Stimulated activated CD8-positive, alpha-beta memory T cell treated with anti-CD3 and anti-CD28 coated beads, Interleukin-7, amount 100 ng/mL, for 4 hours (primary cell): Measurements from ENCODE around the gene C7orf25.
"Not testable (repeated sequence)": the region's sequence is repeated elsewhere in the genome, so short reads cannot be mapped to it uniquely, and the experiment has no call there.

ENCODE experiments used
- DNase-seq, 2 donors: peaks; one replicate each; pipeline ENCODE4 v3.0.0-alpha.2; 2020; ENCODE audit warnings: low read depth in 2 of 2

C7orf25 gene

DNA sequence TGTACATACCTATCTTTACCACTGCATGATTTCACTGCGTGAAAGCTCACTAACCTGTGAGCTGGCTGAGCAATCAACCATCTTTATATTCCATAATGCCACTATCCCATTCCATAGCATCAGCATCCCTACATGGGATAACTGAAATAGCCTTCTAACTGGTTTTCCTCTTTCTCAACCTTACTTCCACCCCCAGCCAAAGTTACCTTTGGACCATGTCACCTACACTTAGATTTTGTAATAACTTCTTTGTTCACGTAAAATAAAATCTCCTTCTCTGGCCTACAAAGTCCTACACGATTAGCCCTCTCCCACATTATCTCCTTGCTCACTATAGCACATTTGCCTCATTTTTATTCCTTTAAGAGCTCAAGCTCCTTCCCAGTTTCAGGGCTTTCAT is 17.6 kb upstream of the C7orf25 start:
- DNase-seq, result no peak

DNA sequence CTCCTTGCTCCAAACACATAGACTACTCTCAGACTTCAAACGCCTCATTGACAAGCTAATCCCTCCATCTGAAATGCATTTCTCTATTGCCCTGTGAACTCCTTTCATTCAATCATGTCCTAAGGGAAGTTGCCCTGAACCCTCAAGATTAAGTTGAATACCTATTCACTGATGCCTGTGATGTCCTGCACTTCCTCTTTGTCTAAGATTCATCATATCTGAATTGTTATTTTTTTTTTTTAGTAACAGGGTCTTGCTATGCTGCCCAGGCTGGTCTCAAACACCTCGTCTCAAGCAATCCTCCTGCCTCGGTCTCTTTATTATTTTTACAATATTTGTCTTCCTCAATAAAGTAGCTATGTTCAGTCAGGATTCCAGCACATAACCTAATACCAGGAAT is 16.9 kb upstream of the C7orf25 start:
- no peak for DNase-seq

DNA sequence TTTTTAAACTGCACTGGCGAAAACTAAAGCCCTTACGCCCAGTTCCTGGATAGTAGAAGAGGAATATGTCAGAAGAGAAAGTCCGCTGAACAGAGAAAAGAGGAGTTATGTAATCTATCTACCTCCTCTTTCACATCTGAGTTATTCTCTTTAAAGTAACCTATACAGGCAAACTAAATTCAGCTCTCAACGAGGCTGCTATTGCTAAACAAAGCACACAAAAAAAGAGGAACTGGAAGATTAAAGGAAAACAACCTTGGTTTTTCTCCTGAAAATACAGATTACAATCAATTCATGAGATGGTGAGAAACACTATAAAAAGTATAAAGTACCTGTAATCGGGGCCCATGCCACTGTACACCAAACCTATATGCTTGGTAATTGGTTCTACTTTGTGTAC is 14.3 kb upstream of the C7orf25 start:
- DNase-seq, result no peak

DNA sequence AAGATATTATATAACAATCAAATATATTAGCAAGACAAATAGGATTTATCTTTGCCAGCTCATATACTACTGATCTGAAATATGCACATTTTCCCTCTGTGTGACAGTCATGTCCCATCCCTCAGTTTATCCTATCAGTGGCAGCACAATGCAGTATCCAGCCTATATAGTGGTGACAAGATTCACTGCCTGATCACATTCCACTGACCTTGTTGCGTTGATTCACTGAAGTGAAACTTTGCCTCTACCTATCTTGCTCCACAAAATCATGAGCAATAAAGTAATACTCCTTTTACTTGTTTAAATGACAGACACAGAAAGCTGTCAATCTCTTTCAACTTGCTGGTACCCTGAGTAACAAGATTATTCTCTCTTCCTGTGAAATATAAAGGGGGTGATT is 13.8 kb upstream of the C7orf25 start:
- DNase-seq, result no peak

DNA sequence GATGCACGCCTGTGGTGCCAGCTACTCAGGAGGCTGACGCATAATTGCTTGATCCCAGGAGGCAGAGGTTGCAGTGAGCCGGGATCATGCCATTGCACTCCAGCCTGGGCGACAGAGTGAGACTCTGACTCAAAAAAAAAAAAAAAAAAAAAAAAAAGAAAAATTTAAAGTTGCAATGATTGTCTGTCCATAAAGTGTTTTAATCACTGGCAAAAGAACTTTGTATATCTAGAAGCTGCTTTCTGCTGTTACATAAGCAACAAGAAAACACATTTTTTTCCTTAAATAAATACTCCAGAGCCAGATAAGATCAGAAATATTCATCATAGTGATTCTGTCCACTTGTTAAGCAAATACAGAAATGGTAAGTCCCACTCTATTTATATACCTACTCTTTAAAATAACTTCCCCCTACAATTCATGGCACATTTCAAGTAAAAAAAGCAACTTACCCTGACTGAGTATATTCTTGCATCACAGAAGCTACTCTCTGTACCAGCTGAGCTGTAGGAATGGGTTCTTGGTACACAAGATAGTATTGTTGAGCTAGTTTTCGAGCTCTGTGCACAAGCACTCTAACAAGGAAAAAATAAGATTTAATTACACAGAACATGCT is 12.5 kb upstream of the C7orf25 start:
- DNase-seq, result no peak

DNA sequence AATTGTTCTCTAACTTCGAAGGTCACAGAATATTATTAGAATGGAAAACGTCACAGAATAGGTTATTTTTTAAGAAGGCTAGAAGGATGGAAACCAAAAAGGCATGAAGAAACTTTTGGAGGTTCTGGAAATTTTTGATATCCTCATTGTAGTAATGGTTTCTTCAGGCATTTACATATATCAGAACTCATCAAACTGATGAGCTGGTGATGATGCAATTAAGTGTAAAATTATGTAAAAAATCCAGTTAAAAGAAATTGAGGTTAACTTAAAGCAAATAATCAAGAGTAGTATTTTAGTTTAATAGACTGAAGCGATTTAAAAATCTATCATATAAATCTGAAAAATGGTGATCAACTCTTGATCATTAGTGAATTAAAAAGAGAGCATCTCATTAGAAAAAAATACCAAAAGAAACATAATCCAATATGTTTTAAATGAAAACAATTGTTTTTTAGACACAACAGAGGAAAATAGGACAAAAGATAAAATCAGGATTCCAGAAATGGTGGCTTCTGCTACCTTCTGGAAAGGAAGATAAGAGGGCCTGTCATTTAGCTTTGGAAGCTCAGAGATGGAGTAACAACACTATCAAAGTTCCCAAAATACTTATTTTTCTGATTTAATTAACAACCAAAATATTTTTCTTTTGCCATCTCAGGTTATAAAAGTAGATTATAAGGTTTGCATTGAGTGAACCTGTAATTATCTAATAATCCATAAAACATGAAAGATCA is 10.3 kb upstream of the C7orf25 start:
- no peak for DNase-seq

DNA sequence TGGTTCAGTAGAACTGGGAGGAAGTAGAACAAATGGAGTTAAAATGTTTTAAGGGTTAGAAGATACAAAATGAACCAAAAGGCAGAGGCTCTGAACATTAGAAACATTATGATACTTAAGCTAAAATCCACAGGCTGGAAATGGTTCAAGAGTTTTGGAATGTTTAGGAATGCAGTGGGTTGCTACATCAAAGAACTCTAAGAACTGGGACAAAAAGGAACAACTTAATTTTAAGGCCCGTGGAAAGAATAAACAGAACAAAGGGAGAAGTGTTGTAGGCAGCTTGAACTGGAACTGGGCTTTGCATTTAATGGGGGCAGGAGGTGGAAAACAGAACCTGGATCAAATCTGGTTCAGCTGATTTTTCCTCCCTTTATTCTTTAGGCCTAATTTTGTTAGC is 3.5 kb upstream of the C7orf25 start:
- no peak for DNase-seq

DNA sequence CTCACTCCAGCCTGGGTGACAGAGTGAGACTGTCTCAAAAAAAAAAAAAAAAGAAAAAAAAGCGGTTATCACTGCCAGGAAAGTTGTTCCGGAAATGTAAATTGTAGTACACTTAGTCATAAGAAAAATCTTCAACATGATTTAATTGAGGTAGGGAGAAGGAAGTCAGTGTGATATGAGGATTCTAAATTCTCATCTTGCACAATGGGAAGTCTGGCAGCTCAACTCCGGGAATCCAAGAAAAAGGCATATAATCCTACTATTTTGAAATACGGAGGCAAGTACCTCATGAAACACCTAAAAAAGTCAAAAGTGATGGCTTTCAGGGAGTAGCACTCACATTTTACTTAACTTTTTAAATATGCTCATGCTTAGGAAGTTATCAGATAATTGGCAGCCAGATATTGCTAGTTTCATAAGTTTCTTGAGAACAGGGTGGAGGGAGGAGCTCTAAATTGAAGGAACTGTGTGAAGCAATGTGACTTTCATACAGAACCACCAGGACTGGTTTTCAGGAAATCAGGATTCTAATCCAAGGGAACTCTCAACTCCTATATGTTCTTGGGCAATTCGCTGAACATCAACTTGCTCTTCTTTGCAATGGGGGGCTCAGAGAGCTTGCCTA is 2.7 kb upstream of the C7orf25 start:
- no peak for DNase-seq

DNA sequence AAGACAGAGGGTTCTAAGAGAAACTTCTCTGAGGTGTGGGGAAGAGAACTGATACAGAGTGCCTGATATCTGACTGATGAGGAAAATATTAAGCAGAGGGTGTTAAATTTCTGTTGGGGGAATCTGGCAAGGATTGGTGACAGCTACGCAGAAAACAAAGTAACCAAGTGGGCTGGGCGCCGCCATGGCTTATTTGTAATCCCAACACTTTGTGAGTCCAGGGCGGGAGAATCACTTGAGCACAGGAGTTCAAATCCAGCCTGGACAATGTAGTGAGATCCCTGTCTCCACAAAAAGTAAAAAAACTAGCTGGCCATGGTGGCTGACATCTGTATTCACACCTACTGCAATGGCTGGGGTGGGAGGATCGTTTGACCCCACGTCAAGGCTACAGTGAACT is 2.1 kb upstream of the C7orf25 start:
- no peak for DNase-seq

DNA sequence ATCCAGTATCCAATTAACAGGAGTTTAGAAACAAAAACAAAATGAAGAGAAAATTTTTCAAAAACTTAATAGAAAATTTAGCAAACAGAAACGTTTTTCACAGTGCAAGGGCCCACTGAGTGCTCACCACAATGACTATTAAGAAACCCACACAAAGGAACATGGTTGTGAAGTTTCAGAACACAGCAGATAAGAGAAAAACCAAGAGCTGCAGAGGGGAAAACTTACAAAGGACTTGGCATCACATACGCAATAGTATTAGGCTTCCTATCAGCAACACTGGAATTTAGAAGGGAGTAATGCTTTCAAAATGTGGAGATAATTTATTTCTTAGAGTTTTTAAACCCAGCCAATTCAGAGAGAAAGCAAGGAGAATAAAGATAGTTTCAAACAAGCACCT is 1.7 kb upstream of the C7orf25 start:
- no peak for DNase-seq

DNA sequence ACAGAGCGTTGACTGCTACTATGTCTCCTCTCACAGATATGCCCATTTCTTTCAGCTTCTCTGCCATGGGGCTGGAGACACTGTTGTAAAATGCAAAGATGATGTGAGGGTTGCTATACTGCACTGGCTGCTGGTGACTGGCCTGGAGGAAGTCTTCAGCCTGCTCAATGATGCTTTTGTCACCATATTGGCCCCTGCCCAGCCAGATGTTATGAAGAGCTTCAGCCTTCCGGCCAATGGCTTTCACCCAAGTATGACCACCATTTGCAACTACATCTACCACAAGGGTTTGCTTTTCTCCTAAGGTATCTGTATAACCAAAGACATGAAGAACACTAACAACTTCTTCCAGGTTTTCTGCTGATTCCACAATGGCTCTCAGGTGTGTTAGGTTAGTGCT is 1.6 kb downstream of the C7orf25 start:
- DNase-seq, result no peak

DNA sequence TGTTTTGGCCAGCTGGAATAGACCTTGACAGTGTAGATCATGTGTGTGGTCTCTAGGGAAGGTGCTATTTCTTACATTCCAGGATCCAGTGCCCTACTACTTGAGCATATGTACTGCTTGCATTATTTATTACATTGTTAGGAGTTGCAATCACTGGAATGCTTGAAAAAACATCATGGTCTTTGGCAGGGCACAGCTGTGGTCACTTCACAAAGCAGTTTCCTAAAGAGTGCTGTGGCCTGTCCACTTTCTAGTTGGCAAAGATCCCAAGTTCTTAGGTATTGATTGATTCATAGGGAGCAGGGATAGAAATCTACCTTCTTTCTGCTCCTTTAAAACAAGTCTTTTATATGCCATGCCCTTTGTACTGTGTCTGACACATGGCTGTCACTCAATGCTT is 4.6 kb downstream of the C7orf25 start:
- no peak for DNase-seq

DNA sequence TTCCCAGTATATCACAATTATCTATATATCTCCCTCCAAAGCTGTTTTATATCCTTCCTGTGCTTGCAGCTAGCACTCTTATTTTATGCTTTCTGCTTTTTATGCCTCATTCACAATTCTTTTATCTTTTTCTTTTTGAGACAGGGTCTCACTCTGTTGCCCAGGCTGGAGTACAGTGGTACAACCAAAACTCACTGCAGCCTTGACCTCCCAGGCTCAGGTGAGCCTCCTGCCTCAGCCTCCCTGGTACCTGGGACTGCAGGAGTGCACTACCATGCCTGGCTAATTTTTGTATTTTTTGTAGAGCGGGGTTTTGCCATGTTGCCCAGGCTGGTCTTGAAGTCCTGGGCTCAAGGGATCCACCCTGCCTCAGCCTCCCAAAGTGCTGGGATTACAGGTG is 5.7 kb downstream of the C7orf25 start:
- no peak for DNase-seq

DNA sequence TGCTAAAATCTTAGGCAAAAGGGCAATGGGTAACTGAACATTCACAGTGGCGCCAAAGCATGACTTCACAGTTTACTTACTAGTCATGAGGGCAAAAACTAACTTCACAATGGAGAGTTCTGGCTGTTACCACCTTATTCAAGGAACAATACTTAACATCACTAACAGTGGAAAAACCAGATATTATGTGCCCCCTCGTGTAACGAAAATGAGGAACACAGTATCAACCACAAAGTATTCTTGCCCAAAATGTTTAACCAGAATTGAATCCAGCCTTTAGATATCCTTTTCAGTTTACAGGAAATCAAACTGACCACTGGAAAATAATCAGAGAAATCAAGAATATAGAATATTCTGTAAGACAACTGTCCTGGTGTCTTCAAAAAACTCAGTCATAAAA is 9.5 kb downstream of the C7orf25 start:
- no peak for DNase-seq

DNA sequence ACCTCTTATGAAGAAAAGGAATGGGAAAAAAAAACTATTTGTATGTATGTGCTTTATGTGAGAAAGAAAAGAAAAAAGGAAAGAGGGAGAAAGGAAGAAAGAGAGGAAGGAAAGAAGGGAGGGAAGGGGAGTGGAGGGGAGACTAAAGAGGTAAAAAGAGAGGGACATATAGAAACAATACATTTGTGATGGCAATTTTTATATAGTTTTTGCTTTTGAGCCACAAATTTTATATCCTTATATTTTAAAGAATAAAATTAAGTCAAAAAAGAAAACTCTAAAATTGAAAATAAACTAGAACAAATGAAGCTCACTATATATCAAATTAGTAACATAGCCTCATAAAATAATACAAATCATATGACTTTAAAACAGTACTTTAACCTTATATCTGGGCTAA is 11.0 kb downstream of the C7orf25 start:
- DNase-seq, result no peak

DNA sequence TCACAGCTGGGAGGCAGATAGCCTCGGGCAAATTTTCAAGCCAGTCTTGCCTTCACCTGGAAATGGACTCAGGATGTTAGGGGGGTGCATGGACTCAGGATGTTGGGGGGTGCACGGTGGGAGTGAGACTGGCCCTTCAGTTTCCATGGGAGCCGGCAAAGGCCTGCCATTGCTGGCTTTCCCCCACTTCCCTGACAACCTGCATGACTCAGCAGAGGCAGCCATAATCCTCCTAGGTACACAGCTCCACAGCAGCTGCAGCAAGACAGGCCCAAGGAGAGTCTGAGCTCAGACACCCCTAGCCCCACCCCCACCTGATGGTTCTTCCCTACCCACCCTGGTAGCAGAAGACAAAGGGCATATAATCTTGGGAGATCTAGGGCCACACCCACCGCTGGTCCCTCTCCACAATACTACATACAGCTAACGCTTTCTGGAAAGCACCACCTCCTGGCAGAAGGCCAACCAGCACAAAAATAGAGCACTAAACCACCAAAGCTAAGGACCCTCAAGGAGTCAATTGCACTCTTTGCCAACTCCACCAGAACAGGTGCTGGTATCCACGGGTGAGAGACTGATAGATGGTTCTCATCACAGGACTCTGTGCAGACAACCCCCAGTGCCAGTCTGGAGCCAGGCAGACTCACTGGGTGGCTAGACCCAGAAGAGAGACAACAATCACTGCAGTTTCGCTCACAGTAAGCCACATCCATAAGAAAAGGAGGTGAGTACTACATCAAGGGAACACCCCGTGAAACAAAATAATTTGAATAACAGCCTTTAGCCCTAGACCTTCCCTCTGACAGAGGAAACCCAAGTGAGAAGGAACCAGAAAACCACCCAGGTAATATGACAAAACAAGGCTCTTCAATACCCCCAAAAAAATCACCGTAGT is 18.3 kb downstream of the C7orf25 start:
- DNase-seq, result no peak

DNA sequence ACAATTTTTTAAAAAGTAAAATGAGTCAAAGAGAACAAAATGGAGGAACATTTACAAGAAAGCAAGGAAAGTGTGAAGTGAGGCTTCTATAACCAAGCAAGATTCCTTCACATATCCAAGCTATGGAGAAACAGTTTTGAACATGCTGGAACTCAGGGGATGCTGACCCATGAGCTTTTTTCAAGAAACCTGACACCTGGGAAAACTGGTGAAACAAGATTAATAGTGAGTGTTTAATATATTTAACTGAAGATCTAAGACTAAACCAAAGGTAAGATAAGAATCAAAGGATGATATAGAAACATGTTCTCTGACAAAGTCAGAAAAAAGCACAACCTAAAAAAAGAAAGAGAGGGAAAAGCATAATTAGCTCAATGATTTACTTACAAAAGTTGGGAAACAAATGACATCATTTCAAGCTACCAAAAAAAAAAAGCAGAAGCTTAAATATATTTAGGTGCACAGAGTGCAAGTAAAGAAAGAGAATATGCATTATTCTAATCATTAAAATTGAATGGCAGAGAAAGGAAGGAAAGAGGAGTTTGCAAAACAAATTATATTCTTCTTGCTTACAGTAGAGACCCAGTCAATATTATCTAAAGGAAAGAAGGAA is 24.9 kb downstream of the C7orf25 start:
- no peak for DNase-seq

DNA sequence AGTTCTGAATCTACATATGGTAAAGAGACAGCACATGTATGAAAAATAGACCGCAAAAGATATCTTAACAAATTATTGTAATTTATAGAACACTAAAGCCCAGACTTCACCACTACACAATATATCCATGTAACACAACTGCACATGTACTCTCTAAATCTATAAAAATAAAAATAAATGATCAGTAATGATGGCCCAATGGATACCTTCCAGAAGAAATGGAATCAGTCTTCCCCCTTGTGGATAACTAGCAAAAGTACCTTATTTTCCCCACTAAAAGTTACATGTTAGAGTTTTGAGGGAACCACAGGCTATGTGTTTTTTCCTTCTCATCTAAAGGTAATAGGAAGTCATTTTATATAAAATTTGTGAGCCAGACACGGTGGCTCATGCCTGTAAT is 25.7 kb downstream of the C7orf25 start:
- no peak for DNase-seq

DNA sequence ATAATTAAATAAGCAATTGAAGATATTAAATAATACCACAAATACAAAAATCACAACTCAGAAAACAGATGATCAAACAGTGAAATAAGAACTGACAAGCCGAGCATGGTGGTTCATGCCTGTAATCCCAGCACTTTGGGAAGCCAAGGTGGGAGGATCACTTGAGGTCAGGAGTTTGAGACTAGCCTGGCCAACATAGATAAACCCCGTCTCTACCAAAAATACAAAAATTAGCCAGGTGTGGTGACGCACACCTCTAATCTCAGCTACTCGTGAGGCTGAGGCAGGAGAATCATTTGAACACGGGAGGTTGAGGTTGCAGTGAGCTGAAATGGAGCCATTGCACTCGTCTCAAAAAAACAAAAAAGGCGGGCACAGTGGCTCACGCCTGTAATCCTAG is 26.7 kb downstream of the C7orf25 start:
- DNase-seq, result not testable (repeated sequence)

DNA sequence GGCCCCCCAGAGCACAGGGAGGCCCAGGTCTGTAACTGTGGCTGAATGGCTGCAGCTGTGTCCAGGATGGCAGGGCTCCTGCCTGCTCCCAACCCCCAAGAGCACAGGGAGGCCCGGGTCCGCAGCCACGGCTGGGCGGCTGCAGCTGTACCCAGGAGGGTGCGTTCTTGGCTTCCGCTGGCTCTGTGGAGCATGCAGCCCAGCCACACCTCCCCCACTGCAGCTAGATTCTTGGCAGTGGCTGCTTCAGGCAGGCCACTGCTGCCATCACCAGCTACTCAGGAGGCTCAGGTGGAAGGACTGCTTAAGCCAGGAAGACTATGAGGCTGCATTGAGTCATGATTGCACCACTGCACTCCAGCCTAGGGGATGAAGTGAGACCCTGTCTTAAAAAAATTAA is 27.9 kb downstream of the C7orf25 start:
- no peak for DNase-seq

DNA sequence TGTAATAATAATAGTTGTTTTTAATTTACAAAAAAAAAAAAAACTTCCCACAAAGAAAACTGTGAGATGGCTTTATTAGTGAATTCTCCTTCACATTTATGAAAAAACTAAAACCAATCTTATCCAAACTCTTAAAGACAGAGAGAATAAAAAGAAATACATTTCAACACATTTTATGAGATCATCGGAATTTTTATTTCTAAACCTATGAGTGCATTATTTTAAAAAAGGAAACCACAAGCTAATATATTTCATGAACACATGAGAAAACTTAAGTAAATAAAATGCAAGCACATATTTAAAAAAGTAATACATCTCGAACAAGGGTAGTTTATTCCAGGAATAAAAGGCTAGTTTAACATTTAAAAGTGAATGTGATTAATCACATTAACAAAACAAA is 31.5 kb downstream of the C7orf25 start:
- DNase-seq, result no peak

DNA sequence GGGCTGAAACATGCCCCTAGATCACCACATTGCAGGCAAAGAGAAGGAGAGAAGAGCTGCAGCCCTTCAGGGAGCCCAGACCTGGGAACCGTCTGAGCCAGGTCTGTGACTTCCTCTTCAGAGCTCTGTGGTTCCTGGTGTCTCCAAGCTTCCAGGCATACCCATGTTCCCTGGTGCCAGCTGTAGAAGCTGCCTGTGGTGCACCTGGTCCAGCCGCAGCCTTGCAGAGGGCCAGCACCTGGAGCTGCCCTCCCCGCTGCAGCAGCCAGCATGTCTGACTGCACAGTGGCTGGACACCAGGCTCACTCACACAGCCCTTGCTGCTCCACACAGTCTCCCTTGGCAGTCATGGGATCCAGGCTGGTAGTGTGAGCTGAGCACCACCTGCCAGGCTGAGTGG is 33.6 kb downstream of the C7orf25 start:
- no peak for DNase-seq
